Rectal smooth muscle tissue (tissue), 1 donor: ENCODE data around the gene ASCC3.
"Not testable (repeated sequence)": the region's sequence is repeated elsewhere in the genome, so short reads cannot be mapped to it uniquely, and the experiment has no call there.

Experiments used
- H3K27ac ChIP-seq: one replicate; pipeline ENCODE4 v1.7.0; 2013; ENCODE audit warnings: low read depth, low read length, inconsistent platforms
- H3K27me3 ChIP-seq: one replicate; pipeline ENCODE4 v1.7.0; 2013; ENCODE audit warnings: low read length; ENCODE audit not compliant: control insufficient read depth, insufficient read depth
- H3K36me3 ChIP-seq: one replicate; pipeline ENCODE4 v1.7.0; 2013; ENCODE audit warnings: low read length; ENCODE audit not compliant: control insufficient read depth, insufficient read depth
- H3K4me1 ChIP-seq: one replicate; pipeline ENCODE4 v1.7.0; 2013; ENCODE audit warnings: low read length; ENCODE audit not compliant: control insufficient read depth, insufficient read depth
- H3K4me3 ChIP-seq: one replicate; pipeline ENCODE4 v1.7.0; 2013; ENCODE audit warnings: low read length
- H3K9ac ChIP-seq: one replicate; pipeline ENCODE4 v1.7.0; 2013; ENCODE audit warnings: low read length

ASCC3 gene

GRCh38 chr6:100833972-100834574 lies 47.1 kb downstream of the ASCC3 start:
- H3K4me1 ChIP-seq, result no peaks in the 10 kb centered on the region
- no peak overlapping the region for H3K9ac ChIP-seq
- H3K4me3 ChIP-seq, result no peak overlapping the region
- no peaks in the 10 kb centered on the region for H3K36me3 ChIP-seq
- no peaks in the 10 kb centered on the region for H3K27me3 ChIP-seq
- H3K27ac ChIP-seq, result no peak overlapping the region

GRCh38 chr6:100829077-100829595 lies 52.0 kb downstream of the ASCC3 start:
- H3K9ac ChIP-seq, H3K36me3 ChIP-seq, H3K4me1 ChIP-seq, H3K27ac ChIP-seq, H3K27me3 ChIP-seq, H3K4me3 ChIP-seq: not testable (repeated sequence)

GRCh38 chr6:100823041-100823440 lies 58.1 kb downstream of the ASCC3 start:
- Histone ChIP-seq H3K9ac (no peak overlapping the region), H3K4me1 (no peaks in the 10 kb centered on the region), H3K27ac (no peak overlapping the region), H3K4me3 (no peak overlapping the region), H3K27me3 (no peaks in the 10 kb centered on the region), H3K36me3 (no peaks in the 10 kb centered on the region)

GRCh38 chr6:100818066-100818465 lies 63.1 kb downstream of the ASCC3 start:
- H3K4me1 ChIP-seq, result no peaks in the 10 kb centered on the region
- H3K27me3 ChIP-seq, result no peaks in the 10 kb centered on the region
- no peaks in the 10 kb centered on the region for H3K36me3 ChIP-seq
- no peak overlapping the region for H3K9ac ChIP-seq
- H3K27ac ChIP-seq, result no peak overlapping the region
- H3K4me3 ChIP-seq, result no peak overlapping the region

GRCh38 chr6:100810015-100810414 lies 71.1 kb downstream of the ASCC3 start:
- no peak overlapping the region for H3K27ac ChIP-seq
- no peaks in the 10 kb centered on the region for H3K4me1 ChIP-seq
- H3K9ac ChIP-seq, result no peak overlapping the region
- no peaks in the 10 kb centered on the region for H3K36me3 ChIP-seq
- no peaks in the 10 kb centered on the region for H3K27me3 ChIP-seq
- no peak overlapping the region for H3K4me3 ChIP-seq

- Histone ChIP-seq H3K27me3 (no peaks in the 10 kb centered on the region), H3K4me1 (no peaks in the 10 kb centered on the region), H3K4me3 (no peak overlapping the region), H3K9ac (no peak overlapping the region), H3K27ac (no peak overlapping the region), H3K36me3 (no peaks in the 10 kb centered on the region)
Observed at GRCh38 chr6:100809346-100809745, 71.8 kb downstream of the ASCC3 start.

- Histone ChIP-seq H3K4me1 (no peaks in the 10 kb centered on the region), H3K36me3 (no peaks in the 10 kb centered on the region), H3K9ac (no peak overlapping the region), H3K4me3 (no peak overlapping the region), H3K27me3 (no peaks in the 10 kb centered on the region), H3K27ac (no peak overlapping the region)
Observed at GRCh38 chr6:100808638-100809275, 72.4 kb downstream of the ASCC3 start.

GRCh38 chr6:100806296-100806695 lies 74.8 kb downstream of the ASCC3 start:
- H3K36me3 ChIP-seq, result no peaks in the 10 kb centered on the region
- H3K9ac ChIP-seq, result no peak overlapping the region
- no peaks in the 10 kb centered on the region for H3K4me1 ChIP-seq
- H3K27me3 ChIP-seq, result no peaks in the 10 kb centered on the region
- H3K27ac ChIP-seq, result no peak overlapping the region
- H3K4me3 ChIP-seq, result no peak overlapping the region

GRCh38 chr6:100803264-100804045 lies 77.7 kb downstream of the ASCC3 start:
- H3K36me3 ChIP-seq, result no peaks in the 10 kb centered on the region
- H3K4me1 ChIP-seq, result no peaks in the 10 kb centered on the region
- H3K9ac ChIP-seq, result no peak overlapping the region
- no peak overlapping the region for H3K4me3 ChIP-seq
- H3K27ac ChIP-seq, result no peak overlapping the region
- no peaks in the 10 kb centered on the region for H3K27me3 ChIP-seq

GRCh38 chr6:100801036-100801435 lies 80.1 kb downstream of the ASCC3 start:
- Histone ChIP-seq H3K36me3 (no peaks in the 10 kb centered on the region), H3K4me3 (no peak overlapping the region), H3K27me3 (no peaks in the 10 kb centered on the region), H3K4me1 (no peaks in the 10 kb centered on the region), H3K27ac (no peak overlapping the region), H3K9ac (no peak overlapping the region)

- H3K27me3 ChIP-seq, result no peaks in the 10 kb centered on the region
- H3K27ac ChIP-seq, result no peak overlapping the region
- no peaks in the 10 kb centered on the region for H3K4me1 ChIP-seq
- H3K9ac ChIP-seq, result no peak overlapping the region
- H3K4me3 ChIP-seq, result no peak overlapping the region
- no peaks in the 10 kb centered on the region for H3K36me3 ChIP-seq
Observed at GRCh38 chr6:100796049-100796823, 84.9 kb downstream of the ASCC3 start.

GRCh38 chr6:100790084-100790483 lies 91.0 kb downstream of the ASCC3 start:
- Histone ChIP-seq H3K36me3 (no peaks in the 10 kb centered on the region), H3K27me3 (no peaks in the 10 kb centered on the region), H3K4me3 (no peak overlapping the region), H3K9ac (no peak overlapping the region), H3K4me1 (no peaks in the 10 kb centered on the region), H3K27ac (no peak overlapping the region)
